GM12892 (cell line): Measurements from ENCODE around the gene PCDHGA1.

Experiments used
- DNase-seq: peaks from one replicate; pipeline ENCODE4 v3.0.0; 2011; ENCODE audit not compliant: insufficient read length
- FAIRE-seq: peaks from 2 replicates; lab custom pipeline; 2011; peaks lifted over from hg19 to GRCh38; lab: Jason Lieb, UNC
- POLR2A ChIP-seq: IDR thresholded peaks from 2 replicates; pipeline ENCODE4 v1.6.1; 2011; ENCODE audit warnings: low read depth, low read length, control low read depth
- POLR2AphosphoS5 ChIP-seq: IDR thresholded peaks from 2 replicates; pipeline ENCODE4 v1.6.1; 2011; ENCODE audit warnings: low read depth, low read length, control low read depth
- TAF1 ChIP-seq: IDR thresholded peaks from 2 replicates; pipeline ENCODE4 v1.6.1; 2011; ENCODE audit warnings: low read depth, mild to moderate bottlenecking, control low read depth, low read length, borderline replicate concordance

PCDHGA1 gene

GRCh38 chr5:141496038-141496437 lies 165.7 kb downstream of the PCDHGA1 start:
- no peak for TF ChIP-seq TAF1
- TF ChIP-seq POLR2A, result no peak
- no peak for TF ChIP-seq POLR2AphosphoS5
- DNase-seq (no peak), FAIRE-seq (no peak)

DNA sequence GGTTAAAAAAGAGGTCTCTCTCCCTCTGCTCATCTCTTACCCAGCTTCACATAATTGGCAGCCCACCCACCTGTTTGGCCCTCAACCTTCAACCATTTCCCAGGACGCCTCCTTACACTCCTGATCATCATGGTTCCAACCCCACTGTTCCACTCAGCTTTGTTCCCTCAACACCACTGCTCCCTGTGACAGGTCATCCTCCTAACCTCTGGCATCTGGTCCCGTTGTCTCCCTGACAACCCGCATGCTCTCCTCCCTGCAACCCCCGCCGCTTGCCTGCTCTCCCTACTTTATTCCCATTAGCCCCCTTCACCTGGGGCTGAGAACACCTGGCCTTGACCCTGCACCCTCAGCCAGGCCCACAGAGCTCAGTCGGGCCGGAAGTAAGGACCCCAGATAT lies 171.4 kb downstream of the PCDHGA1 start:
- no peak for TF ChIP-seq TAF1
- no peak for TF ChIP-seq POLR2A
- no peak for TF ChIP-seq POLR2AphosphoS5
- FAIRE-seq, result no peak
- no peak for DNase-seq

DNA sequence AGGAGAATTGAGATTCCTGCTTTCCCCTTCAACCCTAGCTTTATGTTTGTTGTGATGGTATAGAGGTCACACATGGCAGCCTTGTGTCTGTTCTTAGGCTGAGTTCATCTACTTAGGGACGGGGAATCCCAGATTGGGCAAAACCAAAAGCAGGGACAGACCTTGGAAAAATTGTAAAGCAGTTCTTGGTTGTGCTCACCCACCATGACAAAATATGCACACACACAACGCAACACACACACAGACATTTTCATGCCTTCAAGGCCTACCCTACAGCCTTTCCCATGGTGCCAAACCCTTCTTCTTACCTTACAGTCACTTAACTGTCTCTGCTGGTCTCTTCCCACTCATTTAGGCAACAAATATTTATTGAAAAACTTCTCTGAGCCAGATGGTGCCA lies 173.4 kb downstream of the PCDHGA1 start:
- FAIRE-seq (no peak), DNase-seq (no peak)
- no peak for TF ChIP-seq POLR2AphosphoS5
- TF ChIP-seq TAF1, result no peak
- TF ChIP-seq POLR2A, result no peak

DNA sequence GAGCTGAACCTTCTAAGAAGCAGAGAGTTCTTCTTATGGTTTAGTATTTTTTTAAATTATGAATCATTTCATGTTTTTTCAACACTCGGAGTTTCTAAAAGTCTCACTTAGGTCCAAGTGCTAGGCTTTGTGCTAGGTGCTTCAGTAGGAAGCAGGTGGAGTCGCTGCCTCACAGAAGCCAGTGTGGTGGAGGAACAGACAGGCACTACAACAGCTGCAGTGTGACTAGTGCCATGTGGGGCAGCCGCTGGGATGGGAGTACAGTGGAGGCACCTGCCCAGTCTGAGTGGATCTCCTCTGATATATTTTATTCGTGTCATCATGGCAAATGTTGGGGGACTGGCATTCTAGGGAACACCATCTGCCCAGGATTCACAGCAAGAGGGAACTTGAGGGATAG lies 173.9 kb downstream of the PCDHGA1 start:
- FAIRE-seq, result no peak
- no peak for TF ChIP-seq POLR2AphosphoS5
- no peak for TF ChIP-seq POLR2A
- TF ChIP-seq TAF1, result no peak
- DNase-seq, result no peak

DNA sequence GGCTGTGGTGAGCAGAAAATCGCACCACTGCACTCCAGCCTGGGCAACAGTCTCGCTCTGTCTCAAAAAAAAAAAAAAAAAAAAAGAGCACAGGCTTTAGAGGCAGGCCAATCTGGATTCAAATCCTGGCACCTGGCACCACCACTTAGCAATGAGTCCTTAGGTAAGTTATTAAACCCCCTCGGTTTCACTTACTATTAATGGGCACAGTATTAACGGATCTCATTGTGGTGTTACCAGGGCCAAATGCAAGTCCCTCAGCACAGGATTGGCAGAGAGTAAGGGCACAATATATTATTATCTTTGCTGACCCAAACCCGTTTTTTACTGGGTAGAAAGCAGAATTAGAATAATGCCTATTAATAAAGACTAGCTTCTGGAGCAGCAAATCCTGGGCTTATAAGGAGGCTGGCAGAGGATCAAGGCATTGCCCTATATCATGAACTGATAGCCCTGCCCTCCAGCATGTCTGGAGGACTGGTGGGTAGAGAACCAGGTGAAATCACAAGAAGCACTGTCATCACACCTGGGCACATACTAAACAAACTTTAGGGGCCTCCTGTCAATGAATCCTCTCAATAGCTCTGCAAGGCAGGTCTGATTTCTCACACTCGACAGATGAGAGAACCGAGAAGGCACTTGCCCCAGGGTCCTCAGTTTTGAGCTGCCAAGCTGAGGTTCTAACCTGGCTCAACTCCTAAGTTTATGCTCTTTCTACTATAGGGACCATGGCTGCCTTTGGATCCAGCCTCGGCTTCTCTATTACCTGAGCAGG lies 176.3 kb downstream of the PCDHGA1 start:
- DNase-seq (no peak), FAIRE-seq (peak; percentile 44)
- TF ChIP-seq POLR2A (no peak), TAF1 (no peak), POLR2AphosphoS5 (no peak)

DNA sequence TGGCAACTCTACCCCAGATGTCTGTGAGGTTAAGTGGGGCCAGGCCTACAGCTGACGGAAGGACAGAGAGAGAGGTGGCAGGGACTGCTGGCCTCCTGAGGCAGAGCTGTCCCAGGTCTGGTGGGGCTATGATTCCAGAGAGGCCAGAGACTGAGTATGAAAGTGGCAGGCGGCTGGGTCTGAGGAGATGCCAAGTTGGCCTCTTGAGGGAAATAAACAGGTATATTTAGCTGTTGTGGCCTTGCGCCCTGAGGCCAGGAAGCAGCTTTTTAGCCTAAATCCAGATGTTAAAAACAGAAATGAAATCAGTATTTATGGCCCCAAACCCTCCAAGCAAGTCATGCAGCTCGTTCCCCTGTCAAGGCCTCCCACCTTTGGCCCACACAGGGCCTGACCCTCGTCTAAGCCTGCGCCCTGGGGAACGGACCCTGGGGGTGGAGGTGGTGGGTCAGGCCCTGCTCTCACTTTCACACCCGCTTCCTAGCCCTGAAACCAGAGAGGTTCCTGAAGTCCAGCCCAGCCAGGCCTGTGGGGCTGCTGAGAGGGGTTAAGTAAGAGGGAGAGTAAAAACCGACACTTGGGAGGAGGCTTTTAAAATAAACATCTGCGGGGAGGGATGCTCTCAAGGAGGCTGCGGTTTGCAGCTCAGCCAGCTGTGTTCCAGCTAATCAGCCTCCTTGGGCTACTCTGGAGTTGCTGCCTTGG lies 177.2 kb downstream of the PCDHGA1 start:
- TF ChIP-seq POLR2AphosphoS5, result no peak
- peak; percentile 48; the same call in 1 of the 2 replicates for TF ChIP-seq POLR2A
- TF ChIP-seq TAF1, result no peak
- peak; percentile 87 for FAIRE-seq
- peak; percentile 52 for DNase-seq

GRCh38 chr5:141508440-141508797 lies 178.1 kb downstream of the PCDHGA1 start:
- no peak for TF ChIP-seq TAF1
- 0 out of 2 replicates have a peak, but pooled peaks have one; percentile 21 for TF ChIP-seq POLR2AphosphoS5
- DNase-seq (no peak), FAIRE-seq (no peak)

DNA sequence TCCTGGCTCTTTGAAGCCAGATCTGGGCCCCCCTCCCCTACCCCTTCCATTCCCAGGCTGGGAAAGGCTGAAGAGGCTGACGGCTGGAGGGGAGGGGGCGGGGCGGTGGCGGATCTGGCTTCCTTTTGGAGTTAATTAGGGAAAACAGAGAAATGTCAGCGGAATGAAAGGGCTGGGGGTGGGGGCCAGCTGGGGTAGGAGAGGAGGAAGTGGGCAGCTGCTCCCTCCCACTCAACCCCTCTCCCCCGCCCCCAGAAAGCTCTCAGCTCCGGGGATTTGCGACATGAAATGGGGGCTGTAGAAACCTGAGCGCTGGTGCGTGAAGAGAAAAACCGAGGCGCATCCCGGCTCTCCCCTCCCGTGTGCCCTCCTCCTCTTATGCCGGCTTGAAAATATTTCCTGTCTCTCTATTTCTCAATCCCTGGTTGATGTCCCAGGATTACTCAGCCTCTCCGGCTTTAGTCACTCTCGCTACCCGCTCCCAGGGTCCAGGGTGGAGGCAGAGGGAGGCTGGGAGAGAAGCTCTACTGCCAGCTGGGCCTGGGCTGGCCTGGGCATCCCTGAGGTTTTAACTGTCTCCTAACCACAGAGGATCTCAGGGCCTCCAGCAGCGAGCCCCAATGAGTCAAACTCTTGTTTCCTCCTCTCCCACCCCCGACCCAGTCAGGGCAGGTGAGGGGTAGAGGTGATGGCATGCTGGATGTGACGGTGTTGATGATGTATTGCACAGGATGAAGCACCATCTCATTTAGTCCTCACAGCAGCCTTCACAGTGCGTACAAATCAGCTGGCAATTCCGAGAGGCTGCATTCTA lies 178.7 kb downstream of the PCDHGA1 start:
- TF ChIP-seq TAF1 (no peak), POLR2A (no peak), POLR2AphosphoS5 (no peak; the same call in 1 of the 2 replicates)
- FAIRE-seq (peak; percentile 98), DNase-seq (no peak)

- DNase-seq, result no peak
- no peak for FAIRE-seq
These were observed 179.8 kb downstream of the PCDHGA1 start for GRCh38 chr5:141510160-141510559.

DNA sequence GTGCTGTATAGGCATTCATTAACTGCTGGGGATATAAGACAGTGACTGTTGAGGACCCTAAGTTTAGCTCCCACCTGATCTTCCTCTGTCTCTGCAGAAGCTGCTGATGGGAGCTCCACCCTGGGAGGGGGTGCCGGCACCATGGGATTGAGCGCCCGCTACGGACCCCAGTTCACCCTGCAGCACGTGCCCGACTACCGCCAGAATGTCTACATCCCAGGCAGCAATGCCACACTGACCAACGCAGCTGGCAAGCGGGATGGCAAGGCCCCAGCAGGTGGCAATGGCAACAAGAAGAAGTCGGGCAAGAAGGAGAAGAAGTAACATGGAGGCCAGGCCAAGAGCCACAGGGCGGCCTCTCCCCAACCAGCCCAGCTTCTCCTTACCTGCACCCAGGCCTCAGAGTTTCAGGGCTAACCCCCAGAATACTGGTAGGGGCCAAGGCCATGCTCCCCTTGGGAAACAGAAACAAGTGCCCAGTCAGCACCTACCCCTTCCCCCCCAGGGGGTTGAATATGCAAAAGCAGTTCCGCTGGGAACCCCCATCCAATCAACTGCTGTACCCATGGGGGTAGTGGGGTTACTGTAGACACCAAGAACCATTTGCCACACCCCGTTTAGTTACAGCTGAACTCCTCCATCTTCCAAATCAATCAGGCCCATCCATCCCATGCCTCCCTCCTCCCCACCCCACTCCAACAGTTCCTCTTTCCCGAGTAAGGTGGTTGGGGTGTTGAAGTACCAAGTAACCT lies 180.7 kb downstream of the PCDHGA1 start:
- peak; percentile 97 for FAIRE-seq
- TF ChIP-seq TAF1, result 0 out of 2 replicates have a peak, but pooled peaks have one; percentile 56
- TF ChIP-seq POLR2AphosphoS5, result peak; percentile 73; the same call in 1 of the 2 replicates
- peak; percentile 87 for TF ChIP-seq POLR2A
- DNase-seq, result peak; percentile 60

More at GRCh38 chr5:141510160-141510559, 179.8 kb downstream of the PCDHGA1 start:
- TF ChIP-seq POLR2A (no peak; the same call in 1 of the 2 replicates), POLR2AphosphoS5 (0 out of 2 replicates have a peak, but pooled peaks have one; percentile 23), TAF1 (no peak)

DNA sequence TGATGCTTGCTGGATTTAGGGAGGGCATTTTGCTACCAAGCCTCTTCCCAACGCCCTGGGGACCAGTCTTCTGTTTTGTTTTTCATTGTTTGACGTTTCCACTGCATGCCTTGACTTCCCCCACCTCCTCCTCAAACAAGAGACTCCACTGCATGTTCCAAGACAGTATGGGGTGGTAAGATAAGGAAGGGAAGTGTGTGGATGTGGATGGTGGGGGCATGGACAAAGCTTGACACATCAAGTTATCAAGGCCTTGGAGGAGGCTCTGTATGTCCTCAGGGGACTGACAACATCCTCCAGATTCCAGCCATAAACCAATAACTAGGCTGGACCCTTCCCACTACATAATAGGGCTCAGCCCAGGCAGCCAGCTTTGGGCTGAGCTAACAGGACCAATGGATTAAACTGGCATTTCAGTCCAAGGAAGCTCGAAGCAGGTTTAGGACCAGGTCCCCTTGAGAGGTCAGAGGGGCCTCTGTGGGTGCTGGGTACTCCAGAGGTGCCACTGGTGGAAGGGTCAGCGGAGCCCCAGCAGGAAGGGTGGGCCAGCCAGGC lies 181.5 kb downstream of the PCDHGA1 start:
- DNase-seq (no peak), FAIRE-seq (no peak)
- no peak for TF ChIP-seq POLR2A
